Measurements from ENCODE around the gene CDKL4.

GRCh38 chr2:39139511-39140237 is 104.1 kb downstream of the CDKL4 start:
- no peak for TF ChIP-seq POLR2A (IDR thresholded peaks at IDR 0.05; ENCODE audit: low read length)
- no peak for TF ChIP-seq GATA1 (IDR thresholded peaks at IDR 0.05; ENCODE audit: low read depth, low read length)
